ENCODE measurements around the gene RSPH4A.

DNA sequence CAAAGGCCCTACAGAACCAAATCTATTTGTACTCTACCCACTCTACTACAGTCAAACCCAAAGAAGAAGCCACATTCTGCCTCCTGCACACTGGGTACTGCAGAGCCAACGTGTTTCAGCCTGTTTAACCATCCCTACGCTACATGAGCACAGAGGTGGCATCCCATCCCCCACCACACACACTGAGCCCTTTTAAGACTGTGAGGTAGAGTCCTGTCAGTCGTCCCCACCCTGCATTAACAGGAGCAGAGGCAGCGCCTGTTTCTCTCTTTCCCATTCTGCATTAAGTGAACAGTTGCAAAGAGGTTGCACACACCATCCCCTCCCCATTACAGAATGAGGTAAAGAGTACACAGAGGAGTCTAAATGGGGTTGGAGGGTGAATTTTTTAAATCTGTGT, 5.2 kb upstream of the RSPH4A start:
- TF ChIP-seq MAFK (IDR thresholded peaks at IDR 0.05; ENCODE audit: low read depth, low read length) (no peak), MAZ (IDR thresholded peaks at IDR 0.05; ENCODE audit: borderline replicate concordance, low read depth, low read length) (no peak), POLR2A (IDR thresholded peaks at IDR 0.05; ENCODE audit: low read depth, low read length) (no peak), MXI1 (IDR thresholded peaks at IDR 0.05; ENCODE audit: borderline replicate concordance, low read depth, low read length) (no peak), CEBPB (IDR thresholded peaks at IDR 0.05; ENCODE audit: low read depth, low read length) (no peak), SMC3 (IDR thresholded peaks at IDR 0.05; ENCODE audit: low read depth, low read length) (no peak), RFX5 (IDR thresholded peaks at IDR 0.05; ENCODE audit: low read depth, low read length) (no peak), FOS (IDR thresholded peaks at IDR 0.05; ENCODE audit: low read depth, low read length) (no peak), RAD21 (IDR thresholded peaks at IDR 0.05; ENCODE audit: low read length) (no peak), CHD1 (IDR thresholded peaks at IDR 0.05; ENCODE audit: low read depth, low read length) (no peak)
- TF ChIP-seq, protein P1, sequence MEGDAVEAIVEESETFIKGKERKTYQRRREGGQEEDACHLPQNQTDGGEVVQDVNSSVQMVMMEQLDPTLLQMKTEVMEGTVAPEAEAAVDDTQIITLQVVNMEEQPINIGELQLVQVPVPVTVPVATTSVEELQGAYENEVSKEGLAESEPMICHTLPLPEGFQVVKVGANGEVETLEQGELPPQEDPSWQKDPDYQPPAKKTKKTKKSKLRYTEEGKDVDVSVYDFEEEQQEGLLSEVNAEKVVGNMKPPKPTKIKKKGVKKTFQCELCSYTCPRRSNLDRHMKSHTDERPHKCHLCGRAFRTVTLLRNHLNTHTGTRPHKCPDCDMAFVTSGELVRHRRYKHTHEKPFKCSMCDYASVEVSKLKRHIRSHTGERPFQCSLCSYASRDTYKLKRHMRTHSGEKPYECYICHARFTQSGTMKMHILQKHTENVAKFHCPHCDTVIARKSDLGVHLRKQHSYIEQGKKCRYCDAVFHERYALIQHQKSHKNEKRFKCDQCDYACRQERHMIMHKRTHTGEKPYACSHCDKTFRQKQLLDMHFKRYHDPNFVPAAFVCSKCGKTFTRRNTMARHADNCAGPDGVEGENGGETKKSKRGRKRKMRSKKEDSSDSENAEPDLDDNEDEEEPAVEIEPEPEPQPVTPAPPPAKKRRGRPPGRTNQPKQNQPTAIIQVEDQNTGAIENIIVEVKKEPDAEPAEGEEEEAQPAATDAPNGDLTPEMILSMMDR (conservative IDR thresholded peaks at IDR 0.05; ENCODE audit: low read depth, low read length), result no peak
- TF ChIP-seq, protein P2, sequence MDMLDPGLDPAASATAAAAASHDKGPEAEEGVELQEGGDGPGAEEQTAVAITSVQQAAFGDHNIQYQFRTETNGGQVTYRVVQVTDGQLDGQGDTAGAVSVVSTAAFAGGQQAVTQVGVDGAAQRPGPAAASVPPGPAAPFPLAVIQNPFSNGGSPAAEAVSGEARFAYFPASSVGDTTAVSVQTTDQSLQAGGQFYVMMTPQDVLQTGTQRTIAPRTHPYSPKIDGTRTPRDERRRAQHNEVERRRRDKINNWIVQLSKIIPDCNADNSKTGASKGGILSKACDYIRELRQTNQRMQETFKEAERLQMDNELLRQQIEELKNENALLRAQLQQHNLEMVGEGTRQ (IDR thresholded peaks at IDR 0.05; ENCODE audit: low read depth, low read length), result no peak

Data from IMR-90 (cell line).